ENCODE results near the gene SMIM10L2A.

- TF ChIP-seq CTCF (IDR thresholded peaks at IDR 0.05) = no peak
- TF ChIP-seq POLR2A (IDR thresholded peaks at IDR 0.05) = no peak
These were observed 26.7 kb upstream of the SMIM10L2A start for GRCh38 chrX:135395064-135395463.
